ENCODE results near the gene CPEB4. TPM values are rescaled to one million over a fixed set of nuclear protein-coding genes. Genes with fewer than 3 reads are reported as not detected.
A peak's percentile ranks its signal among the peaks of the same experiment; 100 is the strongest.

The CPEB4 gene
- total and polyA plus RNA-seq, 2 of the 4 experiments (the other 2 are of a cell fraction) = 7.8 to 22.6 TPM

- no peak for TF ChIP-seq CEBPB (IDR thresholded peaks at IDR 0.05; ENCODE audit: low read depth, low read length)
- TF ChIP-seq POLR2A (IDR thresholded peaks at IDR 0.05; ENCODE audit: low read depth, low read length) = no peak
Observed at GRCh38 chr5:173970878-173971650, 82.9 kb downstream of the CPEB4 start (continued).

- Histone ChIP-seq H4K91ac (ENCODE audit: insufficient read depth, low read depth, low read length) (no peak overlapping the region), H2BK15ac (ENCODE audit: low read depth, low read length) (no peak overlapping the region), H4K8ac (ENCODE audit: low read depth in 2 of 2, low read length in 2 of 2) (no peak overlapping the region), H3K4me1 (ENCODE audit: control insufficient read depth, insufficient read depth, low read length) (peaks cover 13% of the 10 kb centered on the region), H2AFZ (replicated peaks; ENCODE audit: low read length, poor library complexity) (no peak overlapping the region), H3K56ac (ENCODE audit: extremely low read depth, insufficient read depth, low read length) (no peak overlapping the region), H3K9me3 (ENCODE audit: control insufficient read depth, insufficient read depth, low read length) (no peaks in the 10 kb centered on the region), H2BK5ac (ENCODE audit: low read depth, low read length, poor library complexity, severe bottlenecking) (no peak overlapping the region), H3K4me2 (ENCODE audit: low read depth, low read length) (no peak overlapping the region), H3K27me3 (ENCODE audit: control insufficient read depth, insufficient read depth, low read length) (no peaks in the 10 kb centered on the region; the same call in 1 of the 2 replicates), H3K18ac (ENCODE audit: low read depth, low read length) (no peak overlapping the region), H3K9ac (ENCODE audit: low read depth, low read length) (no peak overlapping the region), H3K4ac (ENCODE audit: low read depth, low read length) (no peak overlapping the region; the same call in 1 of the 2 replicates), H3K27ac (ENCODE audit: insufficient read depth, low read length) (no peak overlapping the region), H2BK120ac (ENCODE audit: low read depth, low read length) (0 out of 2 replicates have a peak overlapping the region, but pooled peaks have one; percentile 14), H3K14ac (replicated peaks; ENCODE audit: low read depth, low read length) (no peak overlapping the region), H3K36me3 (ENCODE audit: control insufficient read depth, insufficient read depth, low read length) (no peaks in the 10 kb centered on the region), H2BK20ac (ENCODE audit: low read depth, low read length) (no peak overlapping the region), H2AK5ac (ENCODE audit: low read depth, low read length) (no peak overlapping the region; the same call in 1 of the 2 replicates), H4K20me1 (ENCODE audit: insufficient read depth, low read length) (no peaks in the 10 kb centered on the region), H2AK9ac (replicated peaks; ENCODE audit: low read depth, low read length, poor library complexity) (no peak overlapping the region), H3K23ac (ENCODE audit: low read depth, low read length) (no peak overlapping the region), H3K4me3 (ENCODE audit: insufficient read depth, low read depth, low read length) (no peak overlapping the region), H4K5ac (ENCODE audit: low read depth, low read length) (no peak overlapping the region), H3K79me1 (ENCODE audit: low read depth in 1 of 2, low read length in 2 of 2) (no peaks in the 10 kb centered on the region), H3K9me1 (ENCODE audit: insufficient read depth, low read length) (no peaks in the 10 kb centered on the region; the same call in 1 of the 2 replicates)
- intact Hi-C loops (cut with micrococcal nuclease) (loop anchor here (2.0 to 10.0 kb wide), 5 partner anchors 83 to 805 kb away; partner anchors contain the start of gene CPEB4), dilution Hi-C loops (cut with HindIII; ENCODE audit: low sequenced_read_pairs, unreplicated experiment) (no loop called here), in situ Hi-C loops (cut with MboI; ENCODE audit: low sequenced_read_pairs) (loop anchor here (5.0 to 10.0 kb wide), 3 partner anchors 343 to 677 kb away; partner anchors contain the start of gene BOD1)
- WGBS, 2 experiments (ENCODE audit: extremely low coverage in 2 of 2, insufficient read length in 1 of 2) = 93% methylated on average over 3 of the region's 5 CpGs; no CpG with 5 or more reads in 1 of the 2 experiments
- no peak for TF ChIP-seq RCOR1 (IDR thresholded peaks at IDR 0.05; ENCODE audit: insufficient replicate concordance, low read length)
- TF ChIP-seq MXI1 (IDR thresholded peaks at IDR 0.05; ENCODE audit: borderline replicate concordance, low read depth, low read length) = no peak
- ATAC-seq (ENCODE audit: low read depth) (no peak), DNase-seq (no peak)
- ChIA-PET POLR2A (ENCODE audit: unreplicated experiment) (no interaction called here), CTCF (interaction anchor here (1.2 kb wide), 1 partner anchor 334 kb away, joined by 3 read pairs; no protein-coding TSS in a partner anchor)
- BruUV-seq (replicated peaks) = no TSS peak
Observed at GRCh38 chr5:173971681-173972345, 83.7 kb downstream of the CPEB4 start.

Data from IMR-90 (cell line).